Measurements from ENCODE around the gene CNTN6. TPM values are rescaled to one million over a fixed set of nuclear protein-coding genes. Genes with fewer than 3 reads are reported as not detected.

CNTN6 gene
- total RNA-seq, 1 experiment from 2014 or later: not detected

DNA sequence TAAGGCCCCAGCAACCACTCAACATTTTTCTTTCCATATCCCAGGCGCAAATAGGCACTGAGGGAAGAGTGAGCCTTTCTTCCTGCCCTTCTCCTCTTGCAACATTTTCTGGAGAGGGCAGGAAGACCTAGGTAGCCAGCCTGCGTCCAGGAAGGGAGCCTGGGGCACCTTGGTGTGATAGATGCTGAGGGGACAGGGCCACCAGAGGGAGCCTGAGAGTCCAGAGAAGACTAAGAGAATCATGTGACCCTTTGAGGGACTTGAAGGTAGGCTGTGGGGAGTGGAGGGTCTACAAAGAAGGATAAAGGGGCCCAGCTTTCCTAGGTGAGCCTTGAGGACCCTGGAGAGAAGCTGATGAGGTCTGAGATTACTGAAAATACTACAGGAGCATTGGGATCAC, 346.6 kb downstream of the CNTN6 start:
- Histone ChIP-seq H3K27ac (ENCODE audit: low read depth, low read length) (no peak overlapping the region), H4K20me1 (ENCODE audit: insufficient read depth) (no peaks in the 10 kb centered on the region), H3K36me3 (ENCODE audit: control insufficient read depth in 1 of 2, insufficient read depth in 2 of 2, low read length in 2 of 2) (no peaks in the 10 kb centered on the region), H3K4me1 (ENCODE audit: control insufficient read depth in 1 of 2, insufficient read depth in 2 of 2, low read length in 2 of 2) (no peaks in the 10 kb centered on the region), H3K9me2 (ENCODE audit: insufficient read depth) (no peaks in the 10 kb centered on the region), H3K4me2 (ENCODE audit: low read length) (no peak overlapping the region), H3K4me3 (replicated peaks in 1 of 2; ENCODE audit: low read depth in 1 of 2, low read length in 2 of 2) (no peak overlapping the region), H3K9ac (ENCODE audit: low read length) (no peak overlapping the region), H3K27me3 (ENCODE audit: insufficient read depth, low read length) (no peaks in the 10 kb centered on the region), H2AFZ (ENCODE audit: low read depth, low read length, poor library complexity, severe bottlenecking) (no peak overlapping the region), H3K79me2 (ENCODE audit: insufficient read depth, low read length) (no peaks in the 10 kb centered on the region), H3K9me3 (ENCODE audit: control insufficient read depth in 1 of 2, insufficient read depth in 1 of 2, low read depth in 1 of 2, low read length in 2 of 2) (peaks cover 7 to 12% of the 10 kb centered on the region in 2 experiments; a peak in 2 of 4 replicates)
- BruUV-seq (replicated peaks): no TSS peak
- ChIA-PET POLR2A (no interaction called here), RAD21 (ENCODE audit: low non-redundant PET in 1 of 2, low total read pairs in 2 of 2, uncharacterized antibody in 2 of 2, unreplicated experiment in 2 of 2) (no interaction called here), CTCF (no interaction called here)
- DNase-seq (ENCODE audit: low read depth, low spot score) (no peak), ATAC-seq (no peak)
- intact Hi-C loops (cut with micrococcal nuclease): no loop called here
- TF ChIP-seq CEBPB (IDR thresholded peaks at IDR 0.05; ENCODE audit: low read depth) (no peak), ELF1 (IDR thresholded peaks at IDR 0.05; ENCODE audit: borderline replicate concordance, low read depth) (no peak), POLR2A (IDR thresholded peaks at IDR 0.05; ENCODE audit: borderline replicate concordance, extremely low read depth, insufficient read depth, insufficient read length) (no peak), ZNF274 (IDR thresholded peaks at IDR 0.05; ENCODE audit: low read depth, low read length) (no peak), TCF7L2 (IDR thresholded peaks at IDR 0.05; ENCODE audit: borderline replicate concordance, extremely low read depth, insufficient read depth, insufficient read length) (no peak), POLR2AphosphoS5 (IDR thresholded peaks at IDR 0.05; ENCODE audit: low read depth, low read length) (no peak), YY1 (IDR thresholded peaks at IDR 0.05; ENCODE audit: extremely low read depth, insufficient replicate concordance, low read depth, low read length) (no peak), SP1 (IDR thresholded peaks at IDR 0.05; ENCODE audit: low read depth) (no peak), JUND (IDR thresholded peaks at IDR 0.05) (no peak), EGR1 (IDR thresholded peaks at IDR 0.05; ENCODE audit: low read depth) (no peak), EZH2phosphoT487 (IDR thresholded peaks at IDR 0.05; ENCODE audit: borderline replicate concordance) (no peak), RAD21 (IDR thresholded peaks at IDR 0.05; ENCODE audit: low read depth) (no peak), ZFX (IDR thresholded peaks at IDR 0.05) (no peak), CBX3 (IDR thresholded peaks at IDR 0.05; ENCODE audit: low read depth) (no peak), FOSL1 (IDR thresholded peaks at IDR 0.05; ENCODE audit: low read depth) (no peak), SIN3A (IDR thresholded peaks at IDR 0.05; ENCODE audit: low read depth) (no peak), EZH2 (IDR thresholded peaks at IDR 0.05) (no peak)
- TF ChIP-seq, protein P1, sequence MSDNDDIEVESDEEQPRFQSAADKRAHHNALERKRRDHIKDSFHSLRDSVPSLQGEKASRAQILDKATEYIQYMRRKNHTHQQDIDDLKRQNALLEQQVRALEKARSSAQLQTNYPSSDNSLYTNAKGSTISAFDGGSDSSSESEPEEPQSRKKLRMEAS (IDR thresholded peaks at IDR 0.05): no peak
- TF ChIP-seq, protein P2, sequence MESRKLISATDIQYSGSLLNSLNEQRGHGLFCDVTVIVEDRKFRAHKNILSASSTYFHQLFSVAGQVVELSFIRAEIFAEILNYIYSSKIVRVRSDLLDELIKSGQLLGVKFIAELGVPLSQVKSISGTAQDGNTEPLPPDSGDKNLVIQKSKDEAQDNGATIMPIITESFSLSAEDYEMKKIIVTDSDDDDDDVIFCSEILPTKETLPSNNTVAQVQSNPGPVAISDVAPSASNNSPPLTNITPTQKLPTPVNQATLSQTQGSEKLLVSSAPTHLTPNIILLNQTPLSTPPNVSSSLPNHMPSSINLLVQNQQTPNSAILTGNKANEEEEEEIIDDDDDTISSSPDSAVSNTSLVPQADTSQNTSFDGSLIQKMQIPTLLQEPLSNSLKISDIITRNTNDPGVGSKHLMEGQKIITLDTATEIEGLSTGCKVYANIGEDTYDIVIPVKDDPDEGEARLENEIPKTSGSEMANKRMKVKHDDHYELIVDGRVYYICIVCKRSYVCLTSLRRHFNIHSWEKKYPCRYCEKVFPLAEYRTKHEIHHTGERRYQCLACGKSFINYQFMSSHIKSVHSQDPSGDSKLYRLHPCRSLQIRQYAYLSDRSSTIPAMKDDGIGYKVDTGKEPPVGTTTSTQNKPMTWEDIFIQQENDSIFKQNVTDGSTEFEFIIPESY (IDR thresholded peaks at IDR 0.05; ENCODE audit: extremely low read depth, insufficient replicate concordance, low read length): no peak
- TF ChIP-seq, protein P3, sequence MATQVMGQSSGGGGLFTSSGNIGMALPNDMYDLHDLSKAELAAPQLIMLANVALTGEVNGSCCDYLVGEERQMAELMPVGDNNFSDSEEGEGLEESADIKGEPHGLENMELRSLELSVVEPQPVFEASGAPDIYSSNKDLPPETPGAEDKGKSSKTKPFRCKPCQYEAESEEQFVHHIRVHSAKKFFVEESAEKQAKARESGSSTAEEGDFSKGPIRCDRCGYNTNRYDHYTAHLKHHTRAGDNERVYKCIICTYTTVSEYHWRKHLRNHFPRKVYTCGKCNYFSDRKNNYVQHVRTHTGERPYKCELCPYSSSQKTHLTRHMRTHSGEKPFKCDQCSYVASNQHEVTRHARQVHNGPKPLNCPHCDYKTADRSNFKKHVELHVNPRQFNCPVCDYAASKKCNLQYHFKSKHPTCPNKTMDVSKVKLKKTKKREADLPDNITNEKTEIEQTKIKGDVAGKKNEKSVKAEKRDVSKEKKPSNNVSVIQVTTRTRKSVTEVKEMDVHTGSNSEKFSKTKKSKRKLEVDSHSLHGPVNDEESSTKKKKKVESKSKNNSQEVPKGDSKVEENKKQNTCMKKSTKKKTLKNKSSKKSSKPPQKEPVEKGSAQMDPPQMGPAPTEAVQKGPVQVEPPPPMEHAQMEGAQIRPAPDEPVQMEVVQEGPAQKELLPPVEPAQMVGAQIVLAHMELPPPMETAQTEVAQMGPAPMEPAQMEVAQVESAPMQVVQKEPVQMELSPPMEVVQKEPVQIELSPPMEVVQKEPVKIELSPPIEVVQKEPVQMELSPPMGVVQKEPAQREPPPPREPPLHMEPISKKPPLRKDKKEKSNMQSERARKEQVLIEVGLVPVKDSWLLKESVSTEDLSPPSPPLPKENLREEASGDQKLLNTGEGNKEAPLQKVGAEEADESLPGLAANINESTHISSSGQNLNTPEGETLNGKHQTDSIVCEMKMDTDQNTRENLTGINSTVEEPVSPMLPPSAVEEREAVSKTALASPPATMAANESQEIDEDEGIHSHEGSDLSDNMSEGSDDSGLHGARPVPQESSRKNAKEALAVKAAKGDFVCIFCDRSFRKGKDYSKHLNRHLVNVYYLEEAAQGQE (IDR thresholded peaks at IDR 0.05; ENCODE audit: low read depth): no peak

All from HCT116 (cell line).